ENCODE measurements around the gene UBE2E1.

DNA sequence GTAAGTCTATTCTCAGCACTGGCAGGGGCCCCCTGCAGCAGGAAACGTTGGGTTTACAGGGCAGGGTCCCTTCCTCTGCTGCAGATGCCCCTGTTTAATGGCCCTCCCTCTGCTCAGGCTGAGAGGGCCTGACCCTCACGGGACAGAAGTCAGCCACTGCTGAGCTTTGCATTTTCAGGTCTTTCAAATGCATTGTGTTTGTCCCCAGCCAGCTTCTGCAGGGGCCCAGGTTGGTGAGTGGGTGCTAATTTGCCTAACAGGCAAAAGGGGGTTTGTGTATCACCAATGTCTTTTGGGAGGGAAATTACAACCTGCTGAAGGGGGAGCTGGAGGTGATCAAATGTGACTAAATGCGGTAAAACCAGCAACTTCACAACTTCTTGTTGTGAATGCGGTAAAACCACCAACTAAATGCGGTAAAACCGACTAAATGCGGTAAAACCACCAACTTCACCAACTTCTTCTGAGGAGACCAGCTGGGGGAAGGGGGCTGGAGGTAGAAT, 44.8 kb upstream of the UBE2E1 start:
- TF ChIP-seq, protein P1, sequence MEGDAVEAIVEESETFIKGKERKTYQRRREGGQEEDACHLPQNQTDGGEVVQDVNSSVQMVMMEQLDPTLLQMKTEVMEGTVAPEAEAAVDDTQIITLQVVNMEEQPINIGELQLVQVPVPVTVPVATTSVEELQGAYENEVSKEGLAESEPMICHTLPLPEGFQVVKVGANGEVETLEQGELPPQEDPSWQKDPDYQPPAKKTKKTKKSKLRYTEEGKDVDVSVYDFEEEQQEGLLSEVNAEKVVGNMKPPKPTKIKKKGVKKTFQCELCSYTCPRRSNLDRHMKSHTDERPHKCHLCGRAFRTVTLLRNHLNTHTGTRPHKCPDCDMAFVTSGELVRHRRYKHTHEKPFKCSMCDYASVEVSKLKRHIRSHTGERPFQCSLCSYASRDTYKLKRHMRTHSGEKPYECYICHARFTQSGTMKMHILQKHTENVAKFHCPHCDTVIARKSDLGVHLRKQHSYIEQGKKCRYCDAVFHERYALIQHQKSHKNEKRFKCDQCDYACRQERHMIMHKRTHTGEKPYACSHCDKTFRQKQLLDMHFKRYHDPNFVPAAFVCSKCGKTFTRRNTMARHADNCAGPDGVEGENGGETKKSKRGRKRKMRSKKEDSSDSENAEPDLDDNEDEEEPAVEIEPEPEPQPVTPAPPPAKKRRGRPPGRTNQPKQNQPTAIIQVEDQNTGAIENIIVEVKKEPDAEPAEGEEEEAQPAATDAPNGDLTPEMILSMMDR (IDR thresholded peaks at IDR 0.05) = no peak
- TF ChIP-seq POLR2A (IDR thresholded peaks at IDR 0.05) = no peak
